ENCODE results near the gene ATP5MC2.

GRCh38 chr12:53717319-53717718 is 41.4 kb upstream of the ATP5MC2 start:
- TF ChIP-seq CTCF (conservative IDR thresholded peaks at IDR 0.05; ENCODE audit: low read depth, low read length), result no peak
- TF ChIP-seq POLR2A (IDR thresholded peaks at IDR 0.05; ENCODE audit: low read depth, low read length), result no peak
- TF ChIP-seq FOS (IDR thresholded peaks at IDR 0.05; ENCODE audit: low read depth, low read length), result no peak
